HG03135 (cell line): ENCODE measurements around the gene EFEMP2.
"Not testable (repeated sequence)": the region's sequence is repeated elsewhere in the genome, so short reads cannot be mapped to it uniquely, and the experiment has no call there.

Source experiments
- ATAC-seq: cut with Tn5 transposase; IDR thresholded peaks from one replicate; pipeline ENCODE4 v1.9.1; 2021; ENCODE audit warnings: mild to moderate bottlenecking, moderate library complexity; ENCODE audit not compliant: unreplicated experiment

Gene EFEMP2

GRCh38 chr11:65900899-65901180 is 28.2 kb upstream of the EFEMP2 start:
- no peak for ATAC-seq

GRCh38 chr11:65900125-65900898 is 27.7 kb upstream of the EFEMP2 start, which contains the start of gene FOSL1:
Gene FOSL1, minus strand, starts transcription at chr11:65900388. Its CDS starts 49 bp downstream, at chr11:65900339.
- peak; percentile 75 for ATAC-seq

GRCh38 chr11:65899356-65900124 is 26.9 kb upstream of the EFEMP2 start:
- no peak for ATAC-seq

- ATAC-seq = no peak
Measured at GRCh38 chr11:65898656-65899355, 26.2 kb upstream of the EFEMP2 start.

GRCh38 chr11:65897020-65897471 is 24.4 kb upstream of the EFEMP2 start:
- no peak for ATAC-seq

- no peak for ATAC-seq
Measured at GRCh38 chr11:65896034-65896999, 23.7 kb upstream of the EFEMP2 start.

- ATAC-seq = no peak
Measured at GRCh38 chr11:65895482-65895981, 22.9 kb upstream of the EFEMP2 start.

GRCh38 chr11:65894034-65894591 is 21.5 kb upstream of the EFEMP2 start:
- no peak for ATAC-seq

- no peak for ATAC-seq
Measured at GRCh38 chr11:65892661-65893317, 20.2 kb upstream of the EFEMP2 start.

- ATAC-seq = not testable (repeated sequence)
Measured at GRCh38 chr11:65892137-65892540, 19.5 kb upstream of the EFEMP2 start.

- no peak for ATAC-seq
Measured at GRCh38 chr11:65891219-65892136, 18.9 kb upstream of the EFEMP2 start.

GRCh38 chr11:65890324-65891218 is 18.0 kb upstream of the EFEMP2 start, which contains the start of gene CCDC85B:
Gene CCDC85B, plus strand, starts transcription at chr11:65890673. Its CDS starts 111 bp downstream, at chr11:65890784.
- ATAC-seq = peak; percentile 44

- peak; percentile 37 for ATAC-seq
Measured at GRCh38 chr11:65888163-65888814, 15.7 kb upstream of the EFEMP2 start, which contains the start of gene FIBP. Gene FIBP, minus strand, starts transcription at chr11:65888471. Its CDS starts 53 bp downstream, at chr11:65888418.

GRCh38 chr11:65887723-65888162 is 15.1 kb upstream of the EFEMP2 start:
- no peak for ATAC-seq

GRCh38 chr11:65886826-65887722 is 14.5 kb upstream of the EFEMP2 start:
- no peak for ATAC-seq
